Cardiac septum (tissue), 1 donor: Measurements from ENCODE around the gene SURF6. TPM values are rescaled to one million over a fixed set of nuclear protein-coding genes. Genes with fewer than 3 reads are reported as not detected.
A peak's percentile ranks its signal among the peaks of the same experiment; 100 is the strongest.
"Not testable (repeated sequence)": the region's sequence is repeated elsewhere in the genome, so short reads cannot be mapped to it uniquely, and the experiment has no call there.

Source experiments
- DNase-seq: peaks from one replicate; pipeline ENCODE4 v3.0.0-alpha.2; 2020; ENCODE audit warnings: low spot score
- intact Hi-C: fragments of 100-400 bp; cut with DNase I; formaldehyde crosslinking; loops from one replicate; pipeline ENCODE4 v1.14.0; 2022
- long read RNA-seq: library from polyadenylated mRNA; unstranded; transcript quantifications from one replicate; pipeline ENCODE4 v2.0.0, GENCODE V29; 2021
- total RNA-seq: library from RNA; stranded (reverse); fragmentation: NEBNext Ultra II Directional; extraction: Animal tissue kit (Norgen Biotek cat#: 25700); gene quantifications from one replicate; pipeline ENCODE4 v1.2.1, GENCODE V29; 2021
- donor health status: DM: no; HTN: no; CAD: no.

Gene SURF6
- total RNA-seq: 14.2 TPM
- long read RNA-seq, full-length matches to known transcripts: 59 of 69 reads
- long read RNA-seq, partial matches to known transcripts: 5 of 69 reads
- long read RNA-seq, other reads (novel, unspliced or antisense): 5 of 69 reads

- intact Hi-C loops: loop anchor here (1.0 to 5.0 kb wide), 3 partner anchors 13 to 81 kb away; partner anchors contain the start of genes MED22, REXO4, RPL7A and STKLD1
- DNase-seq: peak; percentile 95
Observed at GRCh38 chr9:133335924-133336811, at the start of gene SURF6. TSS of gene SURF6 (minus strand) at chr9:133336188. CDS start at chr9:133336132, 56 bp downstream.

GRCh38 chr9:133385452-133385851, 49.5 kb upstream of the SURF6 start:
- no peak for DNase-seq
- intact Hi-C loops: no loop called here

- intact Hi-C loops: no loop called here
- DNase-seq: no peak
Observed at GRCh38 chr9:133384736-133385321, 48.8 kb upstream of the SURF6 start.

- intact Hi-C loops: no loop called here
- DNase-seq: no peak
Observed at GRCh38 chr9:133383438-133383837, 47.5 kb upstream of the SURF6 start.

GRCh38 chr9:133382507-133383141, 46.6 kb upstream of the SURF6 start:
- DNase-seq: no peak

GRCh38 chr9:133380734-133381133, 44.7 kb upstream of the SURF6 start:
- intact Hi-C loops: no loop called here
- DNase-seq: no peak

More at GRCh38 chr9:133382507-133383141, 46.6 kb upstream of the SURF6 start:
- intact Hi-C loops: no loop called here

- DNase-seq: no peak
Observed at GRCh38 chr9:133379153-133380086, 43.4 kb upstream of the SURF6 start.

GRCh38 chr9:133378408-133378962, 42.5 kb upstream of the SURF6 start:
- no peak for DNase-seq
- intact Hi-C loops: no loop called here

More at GRCh38 chr9:133379153-133380086, 43.4 kb upstream of the SURF6 start:
- intact Hi-C loops: no loop called here

GRCh38 chr9:133377721-133378216, 41.8 kb upstream of the SURF6 start:
- no peak for DNase-seq
- intact Hi-C loops: no loop called here

GRCh38 chr9:133377280-133377679, 41.3 kb upstream of the SURF6 start:
- intact Hi-C loops, DNase-seq: not testable (repeated sequence)

- intact Hi-C loops: loop anchor here (1.0 kb wide), 2 partner anchors 28 to 40 kb away; partner anchors contain the start of genes MED22, RPL7A and SURF6
- peak; percentile 98 for DNase-seq
Observed at GRCh38 chr9:133375724-133376654, 40.0 kb upstream of the SURF6 start, which contains the start of the genes STKLD1 and SURF4. TSS of gene STKLD1 (plus strand) at chr9:133376366. CDS start at chr9:133376474, 108 bp downstream. TSS of gene SURF4 (minus strand) at chr9:133376060. CDS start at chr9:133375969, 91 bp downstream.

GRCh38 chr9:133375116-133375723, 39.2 kb upstream of the SURF6 start:
- DNase-seq: no peak
- intact Hi-C loops: no loop called here

- intact Hi-C loops: loop anchor here (5.0 kb wide), 1 partner anchor 43 kb away; the partner anchor contains the start of gene REXO4
- DNase-seq: no peak
Observed at GRCh38 chr9:133374612-133375115, 38.7 kb upstream of the SURF6 start.

- no peak for DNase-seq
- intact Hi-C loops: loop anchor here (5.0 kb wide), 1 partner anchor 45 kb away; the partner anchor contains the start of gene REXO4
Observed at GRCh38 chr9:133372144-133372543, 36.2 kb upstream of the SURF6 start.

- intact Hi-C loops: loop anchor here (5.0 kb wide), 1 partner anchor 46 kb away; the partner anchor contains the start of gene REXO4
- no peak for DNase-seq
Observed at GRCh38 chr9:133371261-133371711, 35.3 kb upstream of the SURF6 start.

- intact Hi-C loops: loop anchor here (5.0 kb wide), 1 partner anchor 47 kb away; the partner anchor contains the start of gene REXO4
- no peak for DNase-seq
Observed at GRCh38 chr9:133370685-133371084, 34.7 kb upstream of the SURF6 start.
